ENCODE results near the gene TMEM161A. TPM values are rescaled to one million over a fixed set of nuclear protein-coding genes. Genes with fewer than 3 reads are reported as not detected.

Gene TMEM161A
- total and polyA plus RNA-seq, 2 experiments from 2014 or later = 38.9 to 59.5 TPM

- DNase-seq (ENCODE audit: low spot score) (no peak), ATAC-seq (no peak)
- H4K20me1 ChIP-seq (replicated peaks; ENCODE audit: insufficient read depth) = peaks cover 4% of the 10 kb centered on the region; the same call in 1 of the 2 replicates
- H3F3A ChIP-seq (replicated peaks; ENCODE audit: low read depth) = 0 out of 2 replicates have a peak, but pooled peaks cover 7% of the 10 kb centered on the region
- no peaks in the 10 kb centered on the region for H3K79me2 ChIP-seq (replicated peaks; ENCODE audit: insufficient read depth)
- H3K4me1 ChIP-seq (ENCODE audit: insufficient read depth) = no peaks in the 10 kb centered on the region; the same call in 1 of the 2 replicates
- TF ChIP-seq EZH2 (IDR thresholded peaks at IDR 0.05; ENCODE audit: low read depth, unreplicated experiment) (no peak), REST (IDR thresholded peaks at IDR 0.05; ENCODE audit: unreplicated experiment) (no peak), CREB1 (CRISPR knock-in tag; IDR thresholded peaks at IDR 0.05; ENCODE audit: low read depth) (no peak), CTCF (conservative IDR thresholded peaks at IDR 0.05; ENCODE audit: low read depth in 2 of 2) (no peak), EZH2phosphoT487 (IDR thresholded peaks at IDR 0.05; ENCODE audit: unreplicated experiment) (no peak), NANOG (IDR thresholded peaks at IDR 0.05; ENCODE audit: borderline replicate concordance) (no peak), ZNF462 (CRISPR knock-in tag; IDR thresholded peaks at IDR 0.05) (no peak), POLR2AphosphoS5 (IDR thresholded peaks at IDR 0.05; ENCODE audit: low read depth) (no peak), JUNB (IDR thresholded peaks at IDR 0.05; ENCODE audit: unreplicated experiment) (no peak), ETS1 (IDR thresholded peaks at IDR 0.05) (no peak), ZNF114 (CRISPR knock-in tag; IDR thresholded peaks at IDR 0.05) (no peak), ZNF331 (CRISPR knock-in tag; IDR thresholded peaks at IDR 0.05; ENCODE audit: low read depth) (no peak)
- H3K27ac ChIP-seq (ENCODE audit: low read depth) = no peak overlapping the region
- H3K27ac Mint-ChIP-seq = no peak overlapping the region
- H2AFZ ChIP-seq = no peak overlapping the region
- H3K9me2 ChIP-seq (ENCODE audit: insufficient read depth) = no peaks in the 10 kb centered on the region
- no peaks in the 10 kb centered on the region for H3K36me3 ChIP-seq (ENCODE audit: insufficient read depth)
- H3K4me2 ChIP-seq = no peak overlapping the region
- peaks cover 25% of the 10 kb centered on the region for H3K36me3 Mint-ChIP-seq (ENCODE audit: low read depth)
- no peak overlapping the region for H3K4me3 Mint-ChIP-seq
- H3K27me3 Mint-ChIP-seq (ENCODE audit: insufficient read depth, low read depth, poor library complexity) = peaks cover 3% of the 10 kb centered on the region
- H3K27me3 ChIP-seq (ENCODE audit: insufficient read depth) = no peaks in the 10 kb centered on the region
- H3K9me3 Mint-ChIP-seq = no peaks in the 10 kb centered on the region
- peaks cover 3% of the 10 kb centered on the region; the same call in 2 of the 3 replicates for H3K4me1 Mint-ChIP-seq
- H3K4me3 ChIP-seq = no peak overlapping the region
These were observed 43.3 kb upstream of the TMEM161A start for GRCh38 chr19:19181488-19181998.

Measured in GM23338 (cell line).